GM10248 (cell line): ENCODE measurements around the gene TXNDC5.

Experiments
- CTCF ChIA-PET: fragments of 300-600 bp; sonication (Branson Sonifier 250); formaldehyde crosslinking; extraction: SDS; loops from one replicate; lab custom pipeline; 2021; ENCODE audit warnings: antibody characterized with exemption; lab: Yijun Ruan, JAX
- POLR2A ChIA-PET: fragments of 350-650 bp; sonication (Branson Sonifier 250); formaldehyde crosslinking; extraction: SDS; loops from one replicate; lab custom pipeline; 2020; ENCODE audit warnings: antibody characterized with exemption; lab: Yijun Ruan, JAX
- DNase-seq: peaks from one replicate; pipeline ENCODE4 v3.0.0; 2012; ENCODE audit errors: extremely low spot score
- CTCF ChIP-seq: IDR thresholded peaks from 2 replicates; pipeline ENCODE4 v1.5.1; 2012; ENCODE audit warnings: mild to moderate bottlenecking, low read depth; ENCODE audit errors: extremely low read depth, missing control alignments, control extremely low read depth

TXNDC5 gene

GRCh38 chr6:7881765-7882500, 28.7 kb downstream of the TXNDC5 start:
- no peak for TF ChIP-seq CTCF
- no peak for DNase-seq
- ChIA-PET CTCF (no interaction called here), POLR2A (interaction anchor here (0.6 kb wide), 1 partner anchor 24 kb away, joined by 3 read pairs; no protein-coding TSS in a partner anchor)

DNA sequence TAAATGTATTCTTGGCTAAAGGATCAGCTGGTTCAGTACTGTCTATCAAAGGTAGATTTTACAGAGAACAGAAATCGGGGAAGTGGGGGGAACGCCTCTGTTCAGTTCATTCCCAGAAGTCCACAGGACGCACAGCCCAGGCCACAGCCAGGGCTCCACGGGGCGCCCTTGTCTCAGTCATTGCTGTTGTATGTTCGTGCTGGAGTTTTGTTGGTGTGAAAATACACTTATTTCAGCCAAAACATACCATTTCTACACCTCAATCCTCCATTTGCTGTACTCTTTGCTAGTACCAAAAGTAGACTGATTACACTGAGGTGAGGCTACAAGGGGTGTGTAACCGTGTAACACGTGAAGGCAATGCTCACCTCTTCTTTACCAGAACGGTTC, 29.9 kb downstream of the TXNDC5 start:
- ChIA-PET POLR2A (no interaction called here), CTCF (interaction anchor here (1.0 to 1.5 kb wide), 2 partner anchors 10 to 112 kb away, joined by 3 read pairs; no protein-coding TSS in a partner anchor)
- no peak for TF ChIP-seq CTCF

GRCh38 chr6:7879980-7880717, 30.4 kb downstream of the TXNDC5 start:
- CTCF ChIA-PET, result interaction anchor here (1.0 to 1.5 kb wide), 2 partner anchors 9 to 112 kb away, joined by 3 read pairs; no protein-coding TSS in a partner anchor
- TF ChIP-seq CTCF, result no peak
- DNase-seq, result no peak
- POLR2A ChIA-PET, result no interaction called here

More for the DNA sequence above, 29.9 kb downstream of the TXNDC5 start:
- no peak for DNase-seq

DNA sequence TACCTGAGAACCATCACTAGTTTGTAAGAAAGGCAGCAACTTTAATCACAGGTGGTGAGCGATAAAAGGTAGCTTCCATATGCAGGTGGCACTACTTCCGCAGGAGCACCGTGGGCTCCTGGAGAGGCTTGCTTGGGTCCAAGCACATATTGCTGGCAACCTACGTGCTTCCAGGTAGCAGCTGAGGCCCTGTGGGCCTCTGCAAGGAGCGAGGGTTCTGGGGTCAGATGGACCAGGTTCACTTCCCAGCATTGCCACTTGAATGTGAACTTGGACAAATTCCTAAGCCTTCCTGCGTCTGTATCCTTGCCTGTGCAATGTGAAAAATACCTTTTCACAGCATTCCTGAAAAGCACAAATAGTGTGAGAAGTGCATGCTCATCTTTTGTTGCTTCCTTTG, 31.0 kb downstream of the TXNDC5 start:
- ChIA-PET POLR2A (no interaction called here), CTCF (interaction anchor here (1.0 to 1.8 kb wide), 4 partner anchors 8 to 113 kb away, joined by 3 to 5 read pairs (median 3); no protein-coding TSS in a partner anchor)
- no peak for TF ChIP-seq CTCF
- DNase-seq, result no peak

- no peak for TF ChIP-seq CTCF
- CTCF ChIA-PET, result interaction anchor here (1.4 to 1.8 kb wide), 2 partner anchors 11 to 13 kb away, joined by 3 to 5 read pairs; no protein-coding TSS in a partner anchor
- POLR2A ChIA-PET, result no interaction called here
- DNase-seq, result no peak
These were observed 31.5 kb downstream of the TXNDC5 start for GRCh38 chr6:7879043-7879442.

DNA sequence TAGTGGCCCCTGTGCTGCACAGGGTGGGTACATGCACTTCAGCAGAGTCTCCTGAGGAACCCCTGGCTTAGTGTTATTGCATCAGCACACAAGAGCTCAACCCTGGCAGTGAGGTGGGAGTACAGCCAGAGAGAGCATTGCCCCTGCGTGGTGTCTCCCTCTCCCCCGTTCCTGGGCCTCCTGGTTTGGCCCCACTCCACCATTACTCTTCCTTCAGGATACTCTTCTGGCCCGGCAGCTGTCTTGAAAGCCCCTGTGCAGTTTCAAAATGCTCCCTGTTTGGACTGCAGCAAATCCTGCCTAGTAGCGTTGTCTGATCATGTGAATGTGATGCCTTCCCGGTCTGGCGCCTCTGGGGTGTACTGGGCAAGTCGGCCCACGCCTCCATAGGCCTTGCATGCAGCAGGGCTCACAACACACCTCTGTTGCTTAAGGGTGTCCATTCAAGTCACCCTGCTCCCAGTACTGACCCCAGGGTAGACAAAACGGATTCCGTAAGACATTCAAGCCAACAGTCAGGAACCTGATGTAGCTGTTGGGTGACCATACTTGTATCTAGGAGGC, 32.1 kb downstream of the TXNDC5 start:
- ChIA-PET CTCF (interaction anchor here (1.4 to 1.8 kb wide), 2 partner anchors 10 to 12 kb away, joined by 3 to 5 read pairs; no protein-coding TSS in a partner anchor), POLR2A (no interaction called here)
- no peak for DNase-seq
- no peak for TF ChIP-seq CTCF
